ENCODE results near the gene CPLX1. TPM values are rescaled to one million over a fixed set of nuclear protein-coding genes. Genes with fewer than 3 reads are reported as not detected.

Gene CPLX1
- total and polyA plus RNA-seq, 12 donors: 1.7 to 25.3 (median 7.5) TPM

- WGBS, 4 donors: 90 to 97% (median 94%) methylated on average over 9 to 18 of the region's 18 CpGs
- H3K36me3 ChIP-seq (replicated peaks in 1 of 2): peaks cover 0 to 77% of the 10 kb centered on the region in 2 donors
- TF ChIP-seq POLR2A (IDR thresholded peaks at IDR 0.05): no peak
- TF ChIP-seq, protein P1, sequence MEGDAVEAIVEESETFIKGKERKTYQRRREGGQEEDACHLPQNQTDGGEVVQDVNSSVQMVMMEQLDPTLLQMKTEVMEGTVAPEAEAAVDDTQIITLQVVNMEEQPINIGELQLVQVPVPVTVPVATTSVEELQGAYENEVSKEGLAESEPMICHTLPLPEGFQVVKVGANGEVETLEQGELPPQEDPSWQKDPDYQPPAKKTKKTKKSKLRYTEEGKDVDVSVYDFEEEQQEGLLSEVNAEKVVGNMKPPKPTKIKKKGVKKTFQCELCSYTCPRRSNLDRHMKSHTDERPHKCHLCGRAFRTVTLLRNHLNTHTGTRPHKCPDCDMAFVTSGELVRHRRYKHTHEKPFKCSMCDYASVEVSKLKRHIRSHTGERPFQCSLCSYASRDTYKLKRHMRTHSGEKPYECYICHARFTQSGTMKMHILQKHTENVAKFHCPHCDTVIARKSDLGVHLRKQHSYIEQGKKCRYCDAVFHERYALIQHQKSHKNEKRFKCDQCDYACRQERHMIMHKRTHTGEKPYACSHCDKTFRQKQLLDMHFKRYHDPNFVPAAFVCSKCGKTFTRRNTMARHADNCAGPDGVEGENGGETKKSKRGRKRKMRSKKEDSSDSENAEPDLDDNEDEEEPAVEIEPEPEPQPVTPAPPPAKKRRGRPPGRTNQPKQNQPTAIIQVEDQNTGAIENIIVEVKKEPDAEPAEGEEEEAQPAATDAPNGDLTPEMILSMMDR (IDR thresholded peaks at IDR 0.05): no peak
Observed at GRCh38 chr4:865572-865971, 39.6 kb upstream of the CPLX1 start.

GRCh38 chr4:865121-865465 lies 39.2 kb upstream of the CPLX1 start:
- Histone ChIP-seq H3K4me1 (replicated peaks in 1 of 2) (no peaks in the 10 kb centered on the region), H3K9me3 (replicated peaks in 1 of 3) (no peaks in the 10 kb centered on the region), H3K4me3 (no peak overlapping the region), H3K27me3 (no peaks in the 10 kb centered on the region), H3K27ac (no peak overlapping the region), H3K36me3 (replicated peaks in 1 of 2) (peaks cover 0 to 77% of the 10 kb centered on the region in 2 donors)
- intact Hi-C loops (cut with DNase I): no loop called here
- 94 to 97% (median 94%) methylated on average over 7 to 11 of the region's 11 CpGs; no CpG with 5 or more reads in 1 of the 4 donors for WGBS, 4 donors
- no peak for TF ChIP-seq POLR2A (IDR thresholded peaks at IDR 0.05)
- TF ChIP-seq, protein P1 (IDR thresholded peaks at IDR 0.05): no peak
- DNase-seq: no peak

More at GRCh38 chr4:865572-865971, 39.6 kb upstream of the CPLX1 start:
- Histone ChIP-seq H3K9me3 (replicated peaks in 1 of 3) (no peaks in the 10 kb centered on the region), H3K4me3 (no peak overlapping the region), H3K27me3 (no peaks in the 10 kb centered on the region), H3K27ac (no peak overlapping the region), H3K4me1 (replicated peaks in 1 of 2) (no peaks in the 10 kb centered on the region)
- no peak for DNase-seq
- intact Hi-C loops (cut with DNase I): no loop called here

DNA sequence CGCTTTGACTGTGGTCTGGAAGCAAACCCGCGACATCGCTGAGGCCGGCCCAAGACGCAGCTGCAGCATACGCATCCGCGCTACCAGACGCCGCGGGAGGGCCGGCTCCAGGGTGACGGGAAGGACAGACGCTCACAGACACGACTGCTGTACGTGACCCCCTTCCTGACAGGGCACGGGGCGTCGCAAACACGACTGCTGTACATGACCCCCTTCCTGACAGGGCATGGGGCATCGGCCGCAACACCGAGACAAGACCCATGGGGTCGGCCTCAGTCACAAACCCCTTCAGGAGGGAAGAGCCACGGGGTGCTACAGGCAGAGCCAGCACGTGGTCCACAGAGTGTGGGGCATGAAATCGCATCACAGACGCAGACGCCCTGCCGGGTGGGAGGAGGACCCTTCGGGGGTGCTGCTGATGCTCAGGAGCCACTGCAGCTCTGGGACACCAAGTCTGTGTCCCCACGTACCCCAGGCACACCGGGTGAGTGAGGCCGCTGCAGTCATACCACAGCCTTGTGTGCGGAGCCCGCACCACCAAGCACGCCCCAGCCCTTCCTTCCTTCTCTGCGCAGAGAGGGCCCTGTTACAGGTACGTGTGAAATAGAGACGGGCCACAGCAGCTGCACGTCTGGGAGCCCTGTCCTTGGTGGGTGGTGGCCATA lies 38.7 kb upstream of the CPLX1 start:
- peaks cover 0 to 80% of the 10 kb centered on the region in 2 donors for H3K36me3 ChIP-seq (replicated peaks in 1 of 2)
- no peak for DNase-seq

DNA sequence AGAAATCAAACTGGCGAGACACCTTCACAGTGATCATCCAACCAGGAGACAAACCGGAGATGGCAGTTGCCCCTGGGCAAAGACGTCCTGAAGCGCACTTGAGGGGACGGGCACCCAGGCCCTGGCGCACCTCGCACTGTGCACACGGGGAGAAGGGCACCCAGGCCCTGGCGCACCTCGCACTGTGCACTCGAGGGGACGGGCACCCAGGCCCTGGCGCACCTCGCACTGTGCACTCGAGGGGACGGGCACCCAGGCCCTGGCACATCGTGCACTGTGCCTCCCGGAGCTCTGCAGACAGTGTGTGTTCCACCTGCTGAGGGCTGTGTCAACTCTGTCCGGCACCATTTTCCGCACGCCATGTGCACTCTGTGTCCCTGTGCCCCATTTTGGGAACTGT lies 34.6 kb upstream of the CPLX1 start:
- Histone ChIP-seq H3K36me3 (replicated peaks in 1 of 2) (peaks cover 0 to 80% of the 10 kb centered on the region in 2 donors), H3K4me1 (replicated peaks in 1 of 2) (no peaks in the 10 kb centered on the region), H3K9me3 (replicated peaks in 1 of 3) (no peaks in the 10 kb centered on the region), H3K4me3 (no peak overlapping the region), H3K27ac (no peak overlapping the region), H3K27me3 (no peaks in the 10 kb centered on the region)
- DNase-seq: no peak
- WGBS, 4 donors: 92 to 98% (median 96%) methylated on average over 11 to 21 of the region's 21 CpGs
- intact Hi-C loops (cut with DNase I): no loop called here
- TF ChIP-seq, protein P1 (IDR thresholded peaks at IDR 0.05): no peak
- no peak for TF ChIP-seq POLR2A (IDR thresholded peaks at IDR 0.05)

More for the DNA sequence above, 38.7 kb upstream of the CPLX1 start:
- H3K27me3 ChIP-seq: no peaks in the 10 kb centered on the region
- H3K9me3 ChIP-seq (replicated peaks in 1 of 3): no peaks in the 10 kb centered on the region
- intact Hi-C loops (cut with DNase I): no loop called here
- H3K4me1 ChIP-seq (replicated peaks in 1 of 2): no peaks in the 10 kb centered on the region
- no peak overlapping the region for H3K4me3 ChIP-seq
- no peak overlapping the region for H3K27ac ChIP-seq
- TF ChIP-seq, protein P1 (IDR thresholded peaks at IDR 0.05): no peak
- TF ChIP-seq POLR2A (IDR thresholded peaks at IDR 0.05): no peak
- WGBS, 4 donors: 95 to 97% (median 95%) methylated on average over 20 to 42 of the region's 42 CpGs

Measured in adrenal gland (tissue), 12 donors.